HEK293 (cell line): ENCODE measurements around the gene CLEC2L.

Source experiments
- CTCF ChIP-seq: fragments of 450-650 bp; formaldehyde crosslinking; IDR thresholded peaks from 2 replicates; pipeline ENCODE4 v1.5.1; 2016; ENCODE audit warnings: missing biosample characterization, missing genetic modification characterization
- HOXA7 ChIP-seq: sonication (generic); formaldehyde crosslinking; IDR thresholded peaks from 2 replicates; pipeline ENCODE4 v1.8.1; 2022; ENCODE audit warnings: missing genetic modification reagents, borderline replicate concordance
- ZBTB44 ChIP-seq: fragments of 450-650 bp; IDR thresholded peaks from 2 replicates; pipeline ENCODE4 v1.5.1; 2018; ENCODE audit warnings: missing biosample characterization, mild to moderate bottlenecking, missing genetic modification characterization
- ZNF274 ChIP-seq, 2 experiments: fragments of 200-500 bp in 1 of 2; fragments of 450-650 bp in 1 of 2; sonication (Bioruptor generic) in 1 of 2; formaldehyde crosslinking in 1 of 2; IDR thresholded peaks; 2 replicates each; pipeline versions ENCODE4 v1.5.1 to v1.6.1; 2014 to 2016; ENCODE audit warnings: borderline replicate concordance in 1 of 2, inconsistent platforms in 1 of 2, low read length in 1 of 2, missing biosample characterization in 1 of 2, missing genetic modification characterization in 1 of 2
- ZNF549 ChIP-seq: fragments of 450-650 bp; IDR thresholded peaks from 2 replicates; pipeline ENCODE4 v1.5.1; 2018; ENCODE audit warnings: missing biosample characterization, missing genetic modification characterization, mild to moderate bottlenecking, inconsistent platforms, moderate library complexity
- ZNF610 ChIP-seq: fragments of 450-650 bp; formaldehyde crosslinking; IDR thresholded peaks from 2 replicates; pipeline ENCODE4 v1.5.1; 2016; ENCODE audit warnings: missing biosample characterization, missing genetic modification characterization, borderline replicate concordance
- ZNF777 ChIP-seq: fragments of 450-650 bp; formaldehyde crosslinking; IDR thresholded peaks from 2 replicates; pipeline ENCODE4 v1.5.1; 2017; ENCODE audit warnings: missing biosample characterization, missing genetic modification characterization, borderline replicate concordance
- ZSCAN18 ChIP-seq: fragments of 450-650 bp; formaldehyde crosslinking; IDR thresholded peaks from 2 replicates; pipeline ENCODE4 v1.5.1; 2016; ENCODE audit warnings: missing biosample characterization, missing genetic modification characterization

- TF ChIP-seq ZNF610 (tag by site-specific recombination) (no peak), CTCF (tag by site-specific recombination) (no peak), ZNF777 (no peak), ZNF274 (IDR thresholded peaks at IDR 0.05; ENCODE audit: low read length) (no peak), ZNF274 (tag by site-specific recombination; IDR thresholded peaks at IDR 0.05; ENCODE audit: borderline replicate concordance) (no peak), ZNF549 (tag by site-specific recombination) (no peak), ZSCAN18 (tag by site-specific recombination) (no peak), HOXA7 (no peak), ZBTB44 (tag by site-specific recombination) (no peak)
Measured at GRCh38 chr7:139559364-139560105, 36.0 kb downstream of the CLEC2L start.
